ENCODE data around the gene RASGRP4.
A peak's percentile ranks its signal among the peaks of the same experiment; 100 is the strongest.

Gene RASGRP4

GRCh38 chr19:38389101-38389925 lies 36.7 kb downstream of the RASGRP4 start:
- peak; percentile 76 for DNase-seq (ENCODE audit: low read depth)

DNA sequence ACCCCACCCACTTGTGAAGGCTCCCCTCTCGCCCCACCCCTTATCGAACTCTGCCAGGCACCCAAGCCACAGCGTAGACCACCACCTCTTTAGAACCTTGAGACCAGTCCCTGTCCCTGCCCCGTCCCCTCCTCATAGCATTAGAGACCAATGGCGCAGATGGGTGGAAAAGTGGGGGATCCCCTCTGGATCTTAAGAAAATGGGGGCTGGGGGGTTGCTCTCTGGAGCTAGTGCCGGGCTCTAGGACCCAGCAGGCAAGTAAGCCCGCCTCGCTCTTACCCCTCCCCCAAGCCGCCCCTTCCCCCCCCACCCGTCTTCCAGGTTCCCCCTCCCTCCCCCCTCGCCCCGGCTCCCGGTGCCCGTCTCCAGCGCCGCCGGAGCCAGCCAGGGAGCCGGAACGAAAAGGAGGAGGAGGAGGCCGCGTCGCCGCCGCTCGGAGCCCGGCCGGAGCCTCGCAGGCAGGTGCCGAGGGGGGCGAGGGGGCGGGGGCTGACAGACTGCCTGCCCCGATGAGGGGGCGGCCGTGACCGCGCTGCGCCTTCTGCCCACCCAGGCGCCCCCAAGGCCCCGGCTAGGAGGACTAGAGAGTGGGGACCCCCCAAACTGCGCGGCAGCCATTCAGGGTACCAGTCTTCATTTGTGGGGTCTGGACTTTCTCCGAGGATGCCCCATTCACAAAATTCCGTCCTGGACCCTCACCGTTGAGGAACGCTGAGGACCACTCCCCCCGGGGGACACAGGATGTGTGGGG lies 37.5 kb downstream of the RASGRP4 start, which contains the start of gene SPRED3:
TSS of gene SPRED3 (plus strand) at position 349 of the 752 bp plus-strand sequence. CDS start 1,606 bp downstream, outside the sequence.
- no peak for DNase-seq (ENCODE audit: low read depth)

DNA sequence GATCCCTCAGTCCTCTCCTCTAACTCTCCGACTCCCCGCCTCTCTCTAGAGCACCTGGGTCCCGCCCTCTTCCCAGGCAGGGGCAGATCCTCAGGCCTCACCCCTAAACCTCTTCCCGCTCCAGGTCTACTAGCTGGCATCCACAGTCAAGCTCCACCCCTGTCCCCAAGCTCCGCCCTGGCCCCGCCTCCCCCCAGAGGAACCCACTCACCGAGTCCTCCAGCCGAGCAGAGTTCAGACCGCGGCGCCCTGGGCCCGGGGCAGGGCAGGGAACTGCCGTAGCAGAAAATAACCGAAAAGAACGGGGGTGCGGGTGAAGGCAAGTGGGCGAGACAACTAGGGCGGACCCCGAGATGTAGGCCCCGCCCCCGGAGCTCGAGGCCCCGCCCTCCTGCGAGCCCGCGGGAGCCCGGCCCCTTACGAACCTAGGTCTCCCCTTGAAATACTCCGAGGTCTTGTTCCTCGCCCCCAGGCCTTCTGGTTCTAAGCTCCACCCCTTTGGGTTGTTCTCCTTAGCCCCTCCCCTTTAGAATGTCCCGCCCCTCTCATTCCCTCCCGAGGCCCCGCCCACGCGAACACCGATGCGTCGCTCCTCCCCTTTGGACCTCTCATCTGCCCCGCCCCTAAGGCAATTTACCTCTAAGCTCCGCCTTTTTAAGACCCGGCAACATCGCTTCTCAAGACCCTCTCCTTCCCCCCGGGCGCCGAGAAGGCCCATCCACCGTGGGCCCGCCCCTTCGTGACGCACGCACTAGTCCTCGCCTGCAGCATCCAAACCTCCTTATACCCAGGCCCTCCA lies 38.3 kb downstream of the RASGRP4 start, which contains the start of gene GGN:
TSS of gene GGN (minus strand) at position 485 of the 799 bp plus-strand sequence. CDS start 773 bp downstream, outside the sequence.
- DNase-seq (ENCODE audit: low read depth): peak; percentile 97

GRCh38 chr19:38386971-38387549 lies 39.0 kb downstream of the RASGRP4 start:
- DNase-seq (ENCODE audit: low read depth): no peak

DNA sequence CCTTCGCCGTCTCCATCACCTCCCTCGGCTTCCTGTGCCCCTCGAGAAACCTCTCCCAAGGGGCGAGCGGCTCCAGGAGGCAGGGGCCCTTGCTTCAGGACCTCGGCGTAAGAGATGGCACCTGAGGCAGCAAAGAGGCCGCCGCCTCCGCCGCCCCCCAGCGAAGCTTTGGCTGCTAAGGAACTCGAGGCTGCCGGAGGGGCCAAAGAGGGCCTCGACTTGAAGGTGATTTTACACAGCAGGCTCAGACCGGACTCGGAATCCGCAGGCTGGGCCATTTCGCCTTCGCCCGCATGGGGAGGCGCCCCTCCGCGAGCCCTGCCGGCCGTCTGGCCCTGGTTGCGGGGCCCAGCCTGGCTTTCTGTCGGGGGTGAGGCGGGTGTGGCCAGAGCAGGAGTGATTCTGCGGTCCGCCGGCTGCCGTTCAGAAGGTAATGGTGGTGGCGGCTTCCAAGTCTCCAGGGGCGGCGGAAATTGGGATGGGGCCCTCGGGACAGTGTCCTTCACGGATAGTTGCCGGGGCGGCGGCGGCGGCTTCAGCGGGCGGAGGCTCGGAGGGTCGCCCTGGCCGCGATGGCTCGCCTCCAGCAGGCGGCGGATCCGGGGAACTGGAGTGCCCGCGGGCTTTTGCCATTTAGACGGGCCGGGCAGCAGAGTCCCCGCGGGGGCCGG lies 39.6 kb downstream of the RASGRP4 start:
- no peak for DNase-seq (ENCODE audit: low read depth)

GRCh38 chr19:38385804-38386257 lies 40.2 kb downstream of the RASGRP4 start:
- no peak for DNase-seq (ENCODE audit: low read depth)

- no peak for DNase-seq (ENCODE audit: low read depth)
Measured at GRCh38 chr19:38385057-38385803, 40.8 kb downstream of the RASGRP4 start.

GRCh38 chr19:38384209-38385027 lies 41.6 kb downstream of the RASGRP4 start:
- DNase-seq (ENCODE audit: low read depth): no peak

DNA sequence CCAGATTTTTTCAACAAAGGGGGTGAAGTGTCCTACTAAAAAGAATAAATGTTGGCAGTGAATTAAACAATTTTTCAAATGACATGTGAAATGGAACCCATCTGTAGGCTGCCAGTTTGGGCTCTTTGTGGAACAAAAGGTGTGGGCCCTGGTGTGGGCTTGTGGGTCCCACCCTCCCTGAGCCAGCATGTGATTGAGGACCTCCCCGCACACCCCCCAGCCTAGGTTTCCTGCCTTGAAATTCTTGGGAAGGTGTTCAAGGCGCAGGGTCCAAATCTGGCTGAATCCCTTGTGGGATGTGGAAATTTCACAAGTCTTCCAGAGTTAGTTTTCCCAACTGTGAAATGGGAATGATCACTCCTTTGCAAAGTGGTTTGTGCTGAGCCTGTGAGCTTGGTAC lies 42.3 kb downstream of the RASGRP4 start:
- no peak for DNase-seq (ENCODE audit: low read depth)

DNA sequence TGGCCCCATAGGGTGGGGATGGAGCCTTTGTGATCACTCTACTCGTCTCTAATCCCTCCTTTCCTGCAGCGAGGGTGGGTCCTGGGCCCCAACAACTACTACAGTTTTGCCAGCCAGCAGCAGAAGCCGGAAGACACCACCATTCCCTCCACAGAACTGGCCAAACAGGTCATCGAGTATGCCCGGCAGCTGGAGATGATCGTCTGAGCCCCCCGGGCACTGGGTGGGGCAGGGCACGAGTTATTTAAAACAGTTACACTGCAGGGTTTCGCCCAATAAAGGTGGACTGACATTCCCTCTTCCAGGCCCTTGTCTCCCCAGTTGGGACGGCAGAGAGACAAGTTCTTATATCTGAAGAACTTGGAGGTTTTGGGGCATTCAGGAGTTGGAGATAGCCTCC lies 42.8 kb downstream of the RASGRP4 start:
- DNase-seq (ENCODE audit: low read depth): no peak

- DNase-seq (ENCODE audit: low read depth): no peak
Measured at GRCh38 chr19:38381138-38381537, 44.9 kb downstream of the RASGRP4 start.

- DNase-seq (ENCODE audit: low read depth): no peak
Measured at GRCh38 chr19:38378866-38379265, 47.2 kb downstream of the RASGRP4 start.

DNA sequence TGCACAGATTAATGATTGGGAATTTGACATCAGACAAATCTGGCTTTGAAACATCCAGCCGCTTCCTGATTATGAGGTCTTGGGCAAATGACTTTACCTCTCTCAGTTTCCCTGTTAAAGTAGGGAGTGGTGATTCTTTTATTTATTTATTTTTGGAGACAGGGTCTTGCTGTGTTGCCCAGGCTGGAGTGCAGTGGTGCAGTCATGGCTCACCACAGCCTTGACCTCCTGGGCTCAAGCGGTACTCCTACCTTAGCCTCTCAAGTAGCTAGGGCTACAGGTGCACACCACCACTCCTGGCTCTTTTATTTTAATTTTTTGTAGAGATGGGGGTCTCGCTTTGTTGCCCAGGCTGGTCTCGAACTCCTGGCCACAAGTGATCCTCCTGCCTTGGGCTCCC lies 49.0 kb downstream of the RASGRP4 start:
- no peak for DNase-seq (ENCODE audit: low read depth)

DNA sequence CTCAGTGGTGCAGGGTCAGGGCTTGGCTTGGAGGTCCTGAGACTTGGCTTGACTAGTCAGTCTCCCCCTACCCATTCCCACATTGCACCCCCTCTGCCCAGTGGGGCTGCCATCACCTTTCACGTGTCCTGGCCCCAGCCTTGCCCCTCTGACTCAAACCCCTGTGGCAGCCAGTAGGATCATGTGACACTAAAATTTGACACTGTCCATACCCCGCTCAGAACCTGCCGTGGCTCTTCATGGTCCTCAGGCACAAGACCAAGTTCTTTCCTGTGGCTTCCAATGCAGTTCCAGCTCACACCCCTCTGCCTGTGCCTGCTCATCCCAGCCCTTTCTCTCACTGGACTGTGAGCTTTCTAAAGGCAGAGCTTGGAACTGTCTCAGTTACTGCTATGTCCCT lies 49.4 kb downstream of the RASGRP4 start:
- no peak for DNase-seq (ENCODE audit: low read depth)

- DNase-seq (ENCODE audit: low read depth): no peak
Measured at GRCh38 chr19:38375748-38376147, 50.3 kb downstream of the RASGRP4 start.

DNA sequence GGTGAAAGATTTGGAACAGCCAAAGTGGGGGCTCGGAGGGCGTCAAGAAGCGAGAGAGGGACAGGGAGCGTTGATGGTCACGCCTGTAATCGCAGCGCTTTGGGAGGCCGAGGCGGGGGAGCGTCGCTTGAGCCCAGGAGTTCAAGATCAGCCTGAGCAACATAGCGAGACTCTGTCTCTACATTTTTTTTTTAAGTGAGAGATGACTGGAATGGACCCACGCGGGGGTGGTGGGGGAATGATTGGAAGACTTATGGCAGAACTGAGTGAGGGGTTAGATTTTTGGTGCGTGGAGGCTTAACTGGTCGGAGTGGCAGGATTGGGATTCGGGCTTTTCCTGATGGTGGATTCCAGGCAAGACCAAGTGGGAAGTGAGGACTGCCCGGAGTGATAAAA lies 50.9 kb downstream of the RASGRP4 start:
- DNase-seq (ENCODE audit: low read depth): no peak

GRCh38 chr19:38374332-38375097 lies 51.5 kb downstream of the RASGRP4 start, which contains the start of gene PSMD8:
Gene PSMD8, plus strand, starts transcription at chr19:38374571. Its CDS starts 31 bp downstream, at chr19:38374602.
- peak; percentile 100 for DNase-seq (ENCODE audit: low read depth)

- no peak for DNase-seq (ENCODE audit: low read depth)
Measured at GRCh38 chr19:38373907-38374331, 52.1 kb downstream of the RASGRP4 start.

DNA sequence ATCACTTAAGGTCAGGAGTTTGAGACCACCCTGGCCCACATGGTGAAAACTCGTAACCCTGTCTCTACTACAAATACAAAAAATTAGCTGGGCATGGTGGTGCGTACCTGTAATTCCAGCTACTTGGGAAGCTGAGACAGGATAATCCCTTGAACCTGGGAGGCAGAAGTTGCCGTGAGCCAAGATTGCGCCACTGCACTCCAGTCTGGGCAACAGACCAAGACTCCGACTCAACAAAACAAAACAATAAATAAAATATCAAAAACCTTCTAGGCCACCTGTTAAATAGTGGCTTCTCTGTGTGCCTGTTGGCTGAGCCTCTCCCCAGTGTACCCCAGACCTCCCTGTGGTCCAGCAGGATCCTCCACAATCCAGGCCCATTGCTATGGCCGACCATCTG lies 54.9 kb downstream of the RASGRP4 start:
- DNase-seq (ENCODE audit: low read depth): no peak
